K562 (cell line): ENCODE results near the gene NAGLU. TPM values are rescaled to one million over a fixed set of nuclear protein-coding genes. Genes with fewer than 3 reads are reported as not detected.

Source experiments
- ARID2 ChIP-seq: fragments of 450-650 bp; IDR thresholded peaks from 2 replicates; pipeline ENCODE4 v1.6.1; 2017; ENCODE audit warnings: antibody characterized with exemption, mild to moderate bottlenecking
- ATF1 ChIP-seq, 2 experiments: fragments of 450-650 bp in 1 of 2; IDR thresholded peaks; 2 replicates each; pipeline ENCODE4 v1.6.1; 2016; ENCODE audit warnings: missing compliant biosample characterization in 1 of 2, missing genetic modification characterization in 1 of 2
- BRF1 ChIP-seq: IDR thresholded peaks from 3 replicates; pipeline ENCODE4 v1.6.1; 2011; ENCODE audit warnings: borderline replicate concordance, mild to moderate bottlenecking; ENCODE audit not compliant: insufficient read length; ENCODE audit errors: extremely low read depth
- CBFA2T2 ChIP-seq: fragments of 450-650 bp; conservative IDR thresholded peaks from 2 replicates; pipeline ENCODE4 v1.6.1; 2017; ENCODE audit warnings: mild to moderate bottlenecking
- CBFA2T3 ChIP-seq: fragments of 450-650 bp; IDR thresholded peaks from 2 replicates; pipeline ENCODE4 v1.6.1; 2017
- CBX1 ChIP-seq: sonication (generic); IDR thresholded peaks from 2 replicates; pipeline ENCODE4 v1.6.1; 2016; ENCODE audit warnings: antibody characterized with exemption, low read depth, mild to moderate bottlenecking
- CEBPB ChIP-seq: fragments of 450-650 bp; IDR thresholded peaks from 2 replicates; pipeline ENCODE4 v1.6.1; 2016; ENCODE audit warnings: missing genetic modification characterization, missing compliant biosample characterization
- EP300 ChIP-seq: IDR thresholded peaks from 2 replicates; pipeline ENCODE4 v1.6.1; 2012; ENCODE audit warnings: low read length, improper control_type of control experiment
- EWSR1 ChIP-seq: fragments of 450-650 bp; IDR thresholded peaks from 2 replicates; pipeline ENCODE4 v1.6.1; 2018; ENCODE audit warnings: borderline replicate concordance, mild to moderate bottlenecking, low read depth, moderate library complexity; ENCODE audit not compliant: partially characterized antibody
- GABPB2 ChIP-seq: fragments of 250-450 bp; sonication (Bioruptor Pico); conservative IDR thresholded peaks from 2 replicates; pipeline ENCODE4 v1.5.1; 2021; ENCODE audit warnings: mild to moderate bottlenecking
- HDAC8 ChIP-seq: fragments of 450-650 bp; IDR thresholded peaks from 2 replicates; pipeline ENCODE4 v1.6.1; 2016; ENCODE audit warnings: mild to moderate bottlenecking, missing genetic modification characterization, moderate library complexity, missing compliant biosample characterization
- KDM1A ChIP-seq, 2 experiments: fragments of 450-650 bp; IDR thresholded peaks; 2 replicates each; pipeline ENCODE4 v1.6.1; 2016; ENCODE audit warnings: mild to moderate bottlenecking in 2 of 2
- MEIS2 ChIP-seq: fragments of 450-650 bp; IDR thresholded peaks from 2 replicates; pipeline ENCODE4 v1.6.1; 2014; ENCODE audit warnings: mild to moderate bottlenecking; ENCODE audit not compliant: partially characterized antibody
- MTA2 ChIP-seq: fragments of 450-650 bp; IDR thresholded peaks from 2 replicates; pipeline ENCODE4 v1.6.1; 2016; ENCODE audit warnings: low read depth
- MTA3 ChIP-seq: fragments of 450-650 bp; formaldehyde crosslinking; IDR thresholded peaks from 2 replicates; pipeline ENCODE4 v1.6.1; 2017; ENCODE audit warnings: mild to moderate bottlenecking, borderline replicate concordance
- NCOA2 ChIP-seq, 2 experiments: fragments of 450-650 bp; IDR thresholded peaks; 2 replicates each; pipeline ENCODE4 v1.6.1; 2018; ENCODE audit warnings: mild to moderate bottlenecking in 2 of 2, moderate library complexity in 1 of 2; ENCODE audit not compliant: partially characterized antibody in 2 of 2
- NCOR1 ChIP-seq: fragments of 450-650 bp; IDR thresholded peaks from 2 replicates; pipeline ENCODE4 v1.6.1; 2016; ENCODE audit warnings: mild to moderate bottlenecking, moderate library complexity
- NFATC3 ChIP-seq: fragments of 450-650 bp; IDR thresholded peaks from 2 replicates; pipeline ENCODE4 v1.6.1; 2017; ENCODE audit warnings: mild to moderate bottlenecking
- POLR2AphosphoS5 ChIP-seq: IDR thresholded peaks from 2 replicates; pipeline ENCODE4 v1.6.1; 2011; ENCODE audit warnings: mild to moderate bottlenecking, low read depth, low read length, moderate library complexity; ENCODE audit not compliant: control insufficient read depth, insufficient read depth
- PTRF ChIP-seq: fragments of 450-650 bp; IDR thresholded peaks from 2 replicates; pipeline ENCODE4 v1.6.1; 2016; ENCODE audit warnings: mild to moderate bottlenecking, missing genetic modification characterization, missing compliant biosample characterization
- PURB ChIP-seq: sonication (generic); formaldehyde crosslinking; IDR thresholded peaks from 2 replicates; pipeline ENCODE4 v1.9.0; 2021; ENCODE audit warnings: low read depth, mild to moderate bottlenecking, missing genetic modification reagents
- PYGO2 ChIP-seq: fragments of 450-650 bp; IDR thresholded peaks from 2 replicates; pipeline ENCODE4 v1.6.1; 2016; ENCODE audit warnings: mild to moderate bottlenecking, missing genetic modification characterization, moderate library complexity, missing compliant biosample characterization
- RCOR1 ChIP-seq, 2 experiments: IDR thresholded peaks; 2 replicates each; pipeline ENCODE4 v1.6.1; 2012; ENCODE audit warnings: low read depth in 2 of 2, low read length in 2 of 2, borderline replicate concordance in 1 of 2, improper control_type of control experiment in 1 of 2
- RFX1 ChIP-seq: fragments of 450-650 bp; IDR thresholded peaks from 2 replicates; pipeline ENCODE4 v1.6.1; 2016; ENCODE audit warnings: mild to moderate bottlenecking, moderate library complexity
- SMARCA5 ChIP-seq: fragments of 450-650 bp; IDR thresholded peaks from 2 replicates; pipeline ENCODE4 v1.6.1; 2016
- SUPT5H ChIP-seq: fragments of 450-650 bp; IDR thresholded peaks from 2 replicates; pipeline ENCODE4 v1.6.1; 2016
- TAF15 ChIP-seq: fragments of 200-400 bp; formaldehyde crosslinking; IDR thresholded peaks from 2 replicates; pipeline ENCODE4 v1.6.1; 2017; ENCODE audit warnings: mild to moderate bottlenecking, low read depth, low read length, moderate library complexity
- TAL1 ChIP-seq: fragments of 450-650 bp; IDR thresholded peaks from 2 replicates; pipeline ENCODE4 v1.6.1; 2016; ENCODE audit warnings: mild to moderate bottlenecking
- TCF15 ChIP-seq: fragments of 250-450 bp; sonication (Bioruptor Pico); IDR thresholded peaks from 2 replicates; pipeline ENCODE4 v1.8.0; 2022; ENCODE audit warnings: moderate library complexity, mild to moderate bottlenecking, inconsistent platforms
- TEAD4 ChIP-seq, 2 experiments: sonication (generic) in 1 of 2; formaldehyde crosslinking in 1 of 2; IDR thresholded peaks; 2 replicates each; pipeline versions ENCODE4 v1.6.1 to v1.8.0; 2012 to 2022; ENCODE audit warnings: borderline replicate concordance in 1 of 2, inconsistent platforms in 1 of 2, low read length in 1 of 2, mild to moderate bottlenecking in 1 of 2, missing genetic modification reagents in 1 of 2
- ZNF197 ChIP-seq: fragments of 200-800 bp; sonication (Bioruptor generic); IDR thresholded peaks from 2 replicates; pipeline ENCODE4 v1.6.1; 2016; ENCODE audit warnings: low read depth, missing genetic modification characterization, missing compliant biosample characterization
- ZNF23 ChIP-seq: fragments of 250-450 bp; sonication (Bioruptor Pico); IDR thresholded peaks from 2 replicates; pipeline ENCODE4 v1.4.0; 2020; ENCODE audit warnings: mild to moderate bottlenecking
- ZNF655 ChIP-seq: fragments of 250-450 bp; sonication (Bioruptor Pico); IDR thresholded peaks from 2 replicates; pipeline ENCODE4 v1.5.0; 2021
- polyA plus RNA-seq, 8 experiments: library from polyadenylated mRNA; depleted of rRNA in 4 of 8; stranded (reverse) in 5 of 8; unstranded in 3 of 8; fragments of >200 nt; fragmentation: Nextera tagmentation in 2 of 8; fragmentation: Illumina TruSeq in 1 of 8; extraction: Ambion mirVana in 2 of 8; extraction: Trizol in 1 of 8; gene quantifications; 2 replicates each; pipeline versions ENCODE4 v1.2.1 to v1.2.3, GENCODE V29; 2011 to 2014; ENCODE audit warnings: inconsistent platforms in 1 of 8, missing spikeins in 1 of 8
- total RNA-seq, 7 experiments: library from RNA; depleted of rRNA in 6 of 7; stranded (reverse); fragments of >200 nt in 6 of 7; fragmentation: Illumina TruSeq in 2 of 7; extraction: Trizol in 2 of 7; gene quantifications; 2 replicates each; pipeline versions ENCODE4 v1.2.1 to v1.2.3, GENCODE V29; 2011 to 2021; ENCODE audit warnings: low replicate concordance in 1 of 7

Gene NAGLU
- total and polyA plus RNA-seq, 9 of the 15 experiments (the other 6 are each of a cell fraction or from before 2014, with no cell fraction given), result 0.04 to 21.5 (median 8.5) TPM

GRCh38 chr17:42493319-42493718 is 42.7 kb upstream of the NAGLU start (continued):
- TF ChIP-seq RCOR1 (IDR thresholded peaks at IDR 0.05; ENCODE audit: borderline replicate concordance in 1 of 2, low read depth in 2 of 2, low read length in 2 of 2), result no peak
- peak; percentile 49; the same call in 1 of the 2 replicates for TF ChIP-seq POLR2AphosphoS5
- TF ChIP-seq NCOA2 (IDR thresholded peaks at IDR 0.05; ENCODE audit: partially characterized antibody in 2 of 2), result no peak
- TF ChIP-seq CBX1, result no peak
- TF ChIP-seq PYGO2, result no peak
- TF ChIP-seq MTA3, result no peak
- peak; percentile 57 for TF ChIP-seq CBFA2T2
- TF ChIP-seq KDM1A (IDR thresholded peaks at IDR 0.05), result 0 out of 4 replicates have a peak, but pooled peaks of 1 of the 2 experiments have one; percentile 12
- no peak for TF ChIP-seq TCF15 (CRISPR knock-in tag)
- peak; percentile 69 for TF ChIP-seq TEAD4 (IDR thresholded peaks at IDR 0.05; ENCODE audit: low read length)
- TF ChIP-seq TEAD4 (CRISPR knock-in tag; IDR thresholded peaks at IDR 0.05; ENCODE audit: borderline replicate concordance), result no peak
- no peak for TF ChIP-seq MEIS2
- no peak for TF ChIP-seq PTRF (tag)
- peak; percentile 78 for TF ChIP-seq CBFA2T3
- no peak for TF ChIP-seq HDAC8 (tag)
- TF ChIP-seq ATF1 (CRISPR knock-in tag; IDR thresholded peaks at IDR 0.05), result no peak
- no peak for TF ChIP-seq ATF1 (tag; IDR thresholded peaks at IDR 0.05)
- TF ChIP-seq SMARCA5, result no peak
- no peak for TF ChIP-seq ARID2
- TF ChIP-seq ZNF655 (CRISPR knock-in tag), result no peak
- no peak for TF ChIP-seq TAF15
- peak; percentile 55 for TF ChIP-seq NCOR1
- TF ChIP-seq ZNF23 (CRISPR knock-in tag), result no peak
- TF ChIP-seq SUPT5H, result no peak
- peak; percentile 71 for TF ChIP-seq RFX1
- TF ChIP-seq EP300, result no peak
- no peak for TF ChIP-seq BRF1
- peak; percentile 40; the same call in 1 of the 2 replicates for TF ChIP-seq MTA2
- no peak for TF ChIP-seq ZNF197 (CRISPR knock-in tag)
- no peak for TF ChIP-seq GABPB2 (CRISPR knock-in tag)
- TF ChIP-seq EWSR1, result no peak
- TF ChIP-seq NFATC3, result no peak
- TF ChIP-seq CEBPB (tag), result peak; percentile 56; the same call in 1 of the 2 replicates
- TF ChIP-seq PURB (CRISPR knock-in tag), result no peak
- TF ChIP-seq TAL1, result peak; percentile 72
